ENCODE measurements around the gene ATP12A.

DNA sequence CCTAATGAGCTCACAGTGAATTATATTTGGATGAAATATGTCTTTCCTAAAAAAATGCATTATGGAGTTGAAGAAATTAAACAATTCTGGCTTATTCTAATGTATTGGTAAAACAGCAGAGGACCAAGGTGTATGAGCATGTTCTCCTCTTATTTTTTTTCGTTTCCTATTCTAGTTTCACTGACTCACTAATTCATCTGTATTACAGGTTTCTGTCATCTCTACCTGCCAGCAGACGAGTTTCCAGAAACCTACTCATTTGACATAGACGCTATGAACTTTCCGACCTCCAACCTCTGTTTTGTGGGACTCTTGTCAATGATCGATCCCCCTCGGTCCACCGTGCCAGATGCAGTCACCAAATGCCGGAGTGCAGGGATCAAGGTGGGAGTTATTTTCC is 20.3 kb downstream of the ATP12A start:
- TF ChIP-seq, protein P1, sequence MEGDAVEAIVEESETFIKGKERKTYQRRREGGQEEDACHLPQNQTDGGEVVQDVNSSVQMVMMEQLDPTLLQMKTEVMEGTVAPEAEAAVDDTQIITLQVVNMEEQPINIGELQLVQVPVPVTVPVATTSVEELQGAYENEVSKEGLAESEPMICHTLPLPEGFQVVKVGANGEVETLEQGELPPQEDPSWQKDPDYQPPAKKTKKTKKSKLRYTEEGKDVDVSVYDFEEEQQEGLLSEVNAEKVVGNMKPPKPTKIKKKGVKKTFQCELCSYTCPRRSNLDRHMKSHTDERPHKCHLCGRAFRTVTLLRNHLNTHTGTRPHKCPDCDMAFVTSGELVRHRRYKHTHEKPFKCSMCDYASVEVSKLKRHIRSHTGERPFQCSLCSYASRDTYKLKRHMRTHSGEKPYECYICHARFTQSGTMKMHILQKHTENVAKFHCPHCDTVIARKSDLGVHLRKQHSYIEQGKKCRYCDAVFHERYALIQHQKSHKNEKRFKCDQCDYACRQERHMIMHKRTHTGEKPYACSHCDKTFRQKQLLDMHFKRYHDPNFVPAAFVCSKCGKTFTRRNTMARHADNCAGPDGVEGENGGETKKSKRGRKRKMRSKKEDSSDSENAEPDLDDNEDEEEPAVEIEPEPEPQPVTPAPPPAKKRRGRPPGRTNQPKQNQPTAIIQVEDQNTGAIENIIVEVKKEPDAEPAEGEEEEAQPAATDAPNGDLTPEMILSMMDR (IDR thresholded peaks at IDR 0.05; ENCODE audit: insufficient read depth, low read length, poor library complexity, severe bottlenecking) = no peak
- TF ChIP-seq EZH2phosphoT487 (conservative IDR thresholded peaks at IDR 0.05; ENCODE audit: low read length) = no peak
